HG02798 (cell line): ENCODE results near the gene EMP1.
A peak's percentile ranks its signal among the peaks of the same experiment; 100 is the strongest.

ENCODE experiments used
- ATAC-seq: cut with Tn5 transposase; IDR thresholded peaks from one replicate; pipeline ENCODE4 v1.9.1; 2021; ENCODE audit warnings: mild to moderate bottlenecking; ENCODE audit not compliant: unreplicated experiment, poor library complexity

Gene EMP1

GRCh38 chr12:13215056-13215455 is 18.5 kb downstream of the EMP1 start:
- ATAC-seq, result no peak

GRCh38 chr12:13218641-13219040 is 22.1 kb downstream of the EMP1 start:
- ATAC-seq, result no peak

- ATAC-seq, result no peak
Measured at GRCh38 chr12:13219320-13219719, 22.8 kb downstream of the EMP1 start.

GRCh38 chr12:13220838-13221237 is 24.3 kb downstream of the EMP1 start:
- ATAC-seq, result no peak

- no peak for ATAC-seq
Measured at GRCh38 chr12:13222076-13222475, 25.6 kb downstream of the EMP1 start.

- no peak for ATAC-seq
Measured at GRCh38 chr12:13223179-13223804, 26.8 kb downstream of the EMP1 start.

GRCh38 chr12:13223941-13224340 is 27.4 kb downstream of the EMP1 start:
- no peak for ATAC-seq

- no peak for ATAC-seq
Measured at GRCh38 chr12:13227191-13227590, 30.7 kb downstream of the EMP1 start.

- no peak for ATAC-seq
Measured at GRCh38 chr12:13228579-13228978, 32.1 kb downstream of the EMP1 start.

GRCh38 chr12:13229504-13229903 is 33.0 kb downstream of the EMP1 start:
- ATAC-seq, result no peak

GRCh38 chr12:13230500-13230899 is 34.0 kb downstream of the EMP1 start:
- no peak for ATAC-seq

- ATAC-seq, result peak; percentile 55
Measured at GRCh38 chr12:13233830-13234641, 37.5 kb downstream of the EMP1 start.

GRCh38 chr12:13238204-13238603 is 41.7 kb downstream of the EMP1 start:
- ATAC-seq, result no peak

- ATAC-seq, result no peak
Measured at GRCh38 chr12:13241833-13242488, 45.4 kb downstream of the EMP1 start.

- ATAC-seq, result no peak
Measured at GRCh38 chr12:13242936-13243335, 46.4 kb downstream of the EMP1 start.

GRCh38 chr12:13243516-13244070 is 47.1 kb downstream of the EMP1 start:
- no peak for ATAC-seq

- no peak for ATAC-seq
Measured at GRCh38 chr12:13247596-13247995, 51.1 kb downstream of the EMP1 start.

- no peak for ATAC-seq
Measured at GRCh38 chr12:13248964-13249363, 52.4 kb downstream of the EMP1 start.

- ATAC-seq, result no peak
Measured at GRCh38 chr12:13250416-13250815, 53.9 kb downstream of the EMP1 start.

GRCh38 chr12:13251521-13251920 is 55.0 kb downstream of the EMP1 start:
- no peak for ATAC-seq

GRCh38 chr12:13252024-13252423 is 55.5 kb downstream of the EMP1 start:
- ATAC-seq, result no peak
